ENCODE results near the gene NOTCH1.
A peak's percentile ranks its signal among the peaks of the same experiment; 100 is the strongest.
"Not testable (repeated sequence)": the region's sequence is repeated elsewhere in the genome, so short reads cannot be mapped to it uniquely, and the experiment has no call there.

Gene NOTCH1

GRCh38 chr9:136545965-136546696 lies at the start of gene NOTCH1:
Gene NOTCH1, minus strand, starts transcription at chr9:136546048. Its CDS starts 262 bp downstream, at chr9:136545786.
- DNase-seq (ENCODE audit: low read depth, low spot score) = peak; percentile 67

DNA sequence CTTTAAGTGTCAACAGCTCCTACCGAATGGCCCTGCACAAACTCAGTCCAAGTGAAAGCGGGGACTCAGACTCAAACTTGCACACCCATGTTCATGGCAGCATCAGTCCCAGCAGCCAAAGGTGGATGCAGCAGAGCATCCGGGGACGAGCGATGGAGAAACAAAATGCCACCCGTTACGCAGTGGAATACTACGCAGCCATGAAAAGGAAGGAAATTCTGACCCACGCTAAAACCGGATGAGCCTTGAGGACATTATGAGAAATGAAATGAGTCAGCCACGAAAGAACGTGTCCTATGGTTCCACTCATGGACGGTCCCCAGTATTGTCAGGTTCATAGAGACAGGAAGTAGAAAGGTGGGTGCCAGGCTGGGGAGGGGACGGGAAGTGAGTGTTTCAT lies 48.6 kb upstream of the NOTCH1 start:
- DNase-seq (ENCODE audit: low read depth, low spot score) = no peak

DNA sequence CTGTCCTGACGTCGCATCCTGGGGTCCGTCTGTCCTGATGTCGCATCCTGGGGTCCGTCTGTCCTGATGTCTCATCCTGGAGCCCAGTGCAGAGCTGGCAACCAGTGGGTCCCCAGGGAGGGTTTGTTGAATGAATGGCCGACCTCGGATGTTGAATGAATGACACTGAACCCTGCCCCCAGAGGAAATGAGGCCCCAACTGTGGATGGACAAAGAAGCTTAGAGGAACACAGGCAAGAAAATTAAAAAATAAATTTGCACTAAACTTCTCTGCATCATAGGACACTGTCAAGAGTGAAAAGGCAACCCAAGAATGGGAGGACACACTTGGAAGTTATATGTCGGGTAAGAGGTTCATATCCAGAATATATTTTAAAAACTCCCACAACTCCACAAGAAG lies 47.7 kb upstream of the NOTCH1 start:
- DNase-seq (ENCODE audit: low read depth, low spot score) = no peak

GRCh38 chr9:136592666-136593065 lies 46.8 kb upstream of the NOTCH1 start:
- DNase-seq (ENCODE audit: low read depth, low spot score) = no peak

GRCh38 chr9:136590821-136591752 lies 45.2 kb upstream of the NOTCH1 start:
- DNase-seq (ENCODE audit: low read depth, low spot score) = no peak

DNA sequence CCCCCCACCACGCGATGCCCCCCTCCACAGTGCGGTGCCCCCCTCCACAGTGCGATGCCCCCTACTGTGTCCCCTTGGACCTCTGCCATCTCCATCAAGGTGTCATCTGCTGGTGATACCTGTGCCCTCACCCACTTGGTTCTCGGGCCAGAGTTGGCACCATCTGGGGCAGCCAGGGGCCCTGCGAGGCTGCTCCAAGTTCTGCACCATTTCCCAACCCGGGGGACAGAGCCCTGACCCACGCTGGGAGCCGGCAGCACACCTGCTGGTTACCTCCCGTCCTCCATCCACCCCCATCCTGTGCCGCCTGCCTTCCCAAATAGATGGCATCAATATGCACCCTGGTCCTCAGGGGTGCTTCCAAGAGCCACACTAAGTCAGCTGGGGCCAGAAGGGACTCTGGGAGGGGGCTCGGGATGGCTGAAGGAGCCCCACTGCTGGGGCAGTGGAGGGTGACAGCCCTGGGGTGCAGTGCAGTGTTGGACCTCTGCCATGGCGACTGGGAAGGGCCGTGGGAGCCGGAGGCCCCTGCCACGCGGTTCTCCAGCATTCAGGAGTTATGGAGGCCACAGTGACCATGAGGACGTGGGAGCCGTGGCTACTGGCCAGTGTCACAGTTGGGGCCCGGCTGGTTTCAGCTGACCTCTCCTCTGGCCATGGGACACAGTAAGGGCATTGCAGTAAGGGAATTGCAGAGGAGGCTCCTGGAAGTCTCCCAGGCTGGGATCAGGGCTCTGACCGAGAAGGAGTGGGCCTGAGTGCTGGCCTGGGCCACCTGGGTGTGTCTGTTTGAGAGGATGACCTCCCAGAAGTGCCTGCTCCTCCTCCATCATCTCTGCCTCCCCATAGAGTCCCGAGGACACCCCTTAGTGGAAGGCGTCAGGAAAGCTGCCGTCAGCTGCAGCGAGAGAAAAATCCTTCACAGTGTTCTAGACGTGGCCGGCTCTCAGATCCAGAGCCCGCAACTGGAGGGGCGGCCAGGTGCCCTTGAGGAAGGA lies 44.2 kb upstream of the NOTCH1 start:
- no peak for DNase-seq (ENCODE audit: low read depth, low spot score)

DNA sequence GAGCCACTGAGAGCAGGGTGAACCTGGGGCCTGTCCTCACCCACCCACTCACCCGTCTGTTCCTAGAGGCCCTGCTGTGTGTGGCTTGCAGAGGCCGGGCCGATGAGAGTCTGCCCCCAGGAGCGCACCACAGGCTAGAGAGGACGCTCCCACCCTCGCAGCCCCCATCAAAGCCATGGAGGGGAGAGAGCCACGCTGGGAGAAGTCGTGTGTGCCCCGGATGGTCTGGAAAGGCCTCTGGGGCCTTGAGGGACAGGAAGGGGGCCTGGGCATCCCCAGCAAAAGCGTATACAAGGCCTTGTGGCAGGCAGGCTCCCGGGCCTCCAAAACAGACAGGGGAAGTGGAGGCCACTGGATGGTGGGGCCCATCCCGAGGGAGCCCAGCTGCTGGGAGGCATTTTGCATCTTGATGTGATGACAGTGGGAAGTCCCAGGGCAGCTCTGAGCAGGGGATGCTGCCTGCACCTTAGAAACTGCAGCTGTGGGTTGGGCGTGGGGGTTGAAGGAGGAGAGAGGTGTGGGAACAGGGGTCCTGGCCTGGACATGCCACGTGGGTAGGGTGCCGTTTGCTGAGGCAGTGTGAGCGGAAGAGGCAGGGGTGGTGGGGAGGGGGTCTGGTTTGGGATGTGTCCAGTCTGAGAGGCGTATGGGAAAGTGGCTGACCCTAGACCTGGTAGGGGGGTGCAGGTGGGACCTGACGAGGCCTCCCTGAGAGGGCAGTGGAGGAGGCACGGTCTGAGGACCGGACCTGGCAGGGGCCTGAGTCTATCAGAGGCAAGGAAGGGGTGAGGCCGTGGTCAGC lies 43.0 kb upstream of the NOTCH1 start:
- no peak for DNase-seq (ENCODE audit: low read depth, low spot score)

DNA sequence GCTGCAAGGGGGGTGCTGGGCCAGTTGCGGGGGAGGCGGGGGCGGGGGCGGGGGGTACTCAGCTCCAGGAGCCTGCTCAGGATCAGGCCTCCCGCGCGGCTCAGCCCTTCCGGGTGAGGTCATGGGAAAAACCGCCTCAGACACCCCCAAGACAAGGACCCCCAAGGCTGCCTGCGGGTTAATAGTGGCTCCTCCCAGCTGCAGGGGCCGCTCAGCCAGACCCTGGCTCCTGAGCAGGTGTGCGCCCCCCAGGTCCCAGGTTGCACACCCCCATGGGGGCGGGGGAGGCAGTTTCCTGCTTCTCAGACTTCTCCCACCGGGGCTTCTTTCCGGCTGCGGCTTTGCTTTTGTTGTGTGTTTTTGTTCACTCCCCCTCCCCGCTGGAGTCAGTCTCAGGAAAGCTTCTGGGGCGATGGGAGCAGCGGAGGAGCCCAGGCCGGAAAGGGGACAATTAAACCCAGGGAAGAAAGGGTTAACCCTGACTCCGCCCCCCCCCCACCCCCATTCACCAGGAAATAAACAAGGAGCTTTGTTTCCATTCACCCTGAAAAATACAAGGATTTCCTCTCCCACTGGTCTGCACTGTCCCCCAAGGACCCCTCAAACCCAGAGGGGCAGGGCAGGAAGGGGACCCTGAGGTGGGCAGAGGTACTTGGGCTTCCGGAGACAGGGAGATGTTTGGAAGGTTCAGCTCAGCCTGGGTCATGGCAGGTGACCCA lies 42.3 kb upstream of the NOTCH1 start:
- DNase-seq (ENCODE audit: low read depth, low spot score) = no peak

DNA sequence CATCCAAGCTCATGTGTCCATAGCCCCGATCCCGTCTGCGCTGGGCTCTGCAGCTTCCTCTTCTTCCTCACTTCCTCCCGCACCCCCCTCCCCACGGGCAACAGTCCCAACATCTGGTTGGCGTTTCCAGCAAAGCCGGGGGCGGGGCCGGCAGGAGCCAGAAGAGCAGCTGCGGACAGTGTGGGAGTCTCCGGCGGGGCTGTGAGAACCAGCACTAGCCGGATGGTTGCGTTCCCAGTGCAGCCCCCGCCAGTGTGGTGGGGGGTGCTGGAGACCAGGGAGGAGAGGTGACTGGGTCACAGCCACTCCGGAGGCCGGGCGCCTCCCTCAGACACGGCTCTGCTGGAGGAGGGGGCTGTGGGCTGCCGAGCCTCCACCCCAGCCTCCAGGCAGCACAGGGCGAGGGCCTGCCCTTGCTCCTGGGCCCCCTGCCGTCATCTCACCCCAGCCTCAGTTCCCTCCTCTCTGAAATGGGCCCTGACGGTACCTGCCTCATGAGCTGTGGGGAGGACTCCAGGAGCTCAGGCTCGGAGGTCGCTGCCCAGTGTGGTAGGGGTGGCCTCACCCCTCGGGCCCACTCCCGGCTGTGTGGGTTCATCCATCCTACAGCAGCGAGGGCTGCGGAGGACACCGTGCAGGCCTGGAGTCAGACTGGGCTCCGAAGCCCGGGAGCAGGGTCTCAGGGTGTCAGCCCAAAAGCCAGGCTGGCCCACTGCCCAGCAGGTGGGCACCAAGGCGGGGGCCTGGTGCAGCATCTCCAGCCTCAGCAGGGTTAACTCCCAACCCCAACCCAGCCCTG lies 41.5 kb upstream of the NOTCH1 start:
- no peak for DNase-seq (ENCODE audit: low read depth, low spot score)

GRCh38 chr9:136586391-136586953 lies 40.6 kb upstream of the NOTCH1 start:
- DNase-seq (ENCODE audit: low read depth, low spot score) = no peak

DNA sequence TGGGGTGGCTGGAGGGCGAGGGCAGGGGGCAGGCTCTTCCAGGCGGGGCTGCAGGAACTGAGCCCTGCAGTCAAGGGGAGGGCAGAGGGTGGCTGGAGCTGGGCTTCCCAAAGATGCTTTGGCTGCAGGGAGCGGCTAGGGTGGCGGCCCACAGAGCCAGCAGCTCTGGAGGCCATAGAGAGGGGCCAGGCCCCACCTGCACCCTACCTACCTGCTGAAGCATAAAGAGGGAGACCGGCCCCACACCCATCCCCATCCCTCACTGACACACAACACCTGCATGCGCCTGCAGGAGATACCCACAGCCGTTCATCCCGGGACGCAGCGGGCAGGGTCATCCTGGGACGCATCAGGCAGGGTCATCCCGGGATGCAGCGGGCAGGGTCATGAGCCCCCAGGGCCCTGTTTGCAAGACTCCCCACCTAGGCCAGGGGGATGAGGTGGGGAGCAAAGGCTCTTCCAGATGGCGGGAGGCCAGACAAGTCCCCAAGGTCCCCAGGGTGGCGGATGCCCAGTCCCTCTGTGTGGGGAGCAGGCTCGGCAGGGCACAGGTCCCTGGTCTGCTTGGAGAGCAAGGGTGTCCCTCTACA lies 39.8 kb upstream of the NOTCH1 start:
- no peak for DNase-seq (ENCODE audit: low read depth, low spot score)

GRCh38 chr9:136584934-136585333 lies 39.1 kb upstream of the NOTCH1 start:
- DNase-seq (ENCODE audit: low read depth, low spot score) = no peak

- DNase-seq (ENCODE audit: low read depth, low spot score) = no peak
Measured at GRCh38 chr9:136584401-136584932, 38.6 kb upstream of the NOTCH1 start.

GRCh38 chr9:136582977-136583735 lies 37.3 kb upstream of the NOTCH1 start:
- no peak for DNase-seq (ENCODE audit: low read depth, low spot score)

DNA sequence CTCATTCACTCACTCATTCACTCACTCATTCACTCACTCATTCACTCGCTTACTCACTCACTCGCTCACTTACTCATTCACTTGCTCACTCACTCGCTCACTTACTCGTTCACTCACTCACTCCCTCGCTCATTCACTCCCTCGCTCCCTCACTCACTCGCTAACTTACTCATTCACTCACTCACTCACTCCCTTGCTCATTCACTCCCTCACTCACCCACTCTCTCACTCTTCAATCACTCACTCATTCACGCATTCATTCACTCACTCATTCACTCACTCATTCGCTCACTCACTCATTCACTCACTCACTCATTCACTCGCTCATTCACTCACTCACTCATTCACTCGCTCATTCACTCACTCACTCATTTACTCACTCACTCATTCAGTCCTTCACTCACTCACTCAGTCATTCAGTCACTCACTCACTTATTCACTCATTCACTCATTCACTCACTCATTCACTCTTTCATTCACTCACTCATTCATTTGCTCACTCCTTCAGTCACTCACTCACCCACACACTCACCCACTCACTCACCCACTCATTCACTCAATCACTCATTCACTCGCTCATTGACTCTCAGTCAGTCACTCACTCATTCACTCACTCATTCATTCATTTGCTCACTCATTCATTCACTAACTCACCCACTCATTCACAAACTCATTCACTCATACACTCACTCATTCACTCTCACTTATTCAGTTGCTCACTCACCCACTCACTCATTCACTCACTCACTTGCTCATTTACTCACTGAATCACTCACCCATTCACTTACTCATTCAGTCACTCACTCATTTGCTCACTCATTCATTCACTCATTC lies 36.0 kb upstream of the NOTCH1 start:
- DNase-seq (ENCODE audit: low read depth, low spot score) = no peak

GRCh38 chr9:136579650-136580219 lies 33.9 kb upstream of the NOTCH1 start:
- not testable (repeated sequence) for DNase-seq (ENCODE audit: low read depth, low spot score)
